Tibial nerve (tissue), 4 donors: ENCODE results near the gene YIF1A.

Experiments used
- EP300 ChIP-seq, 2 donors: sonication (generic); formaldehyde crosslinking; IDR thresholded peaks; one replicate each; pipeline ENCODE4 v1.6.1; 2017; ENCODE audit warnings: antibody characterized with exemption in 2 of 2, mild to moderate bottlenecking in 1 of 2
- POLR2A ChIP-seq, 2 donors: fragments of 450-650 bp; IDR thresholded peaks; one replicate each; pipeline ENCODE4 v1.6.1; 2017; ENCODE audit warnings: antibody characterized with exemption in 2 of 2, mild to moderate bottlenecking in 2 of 2, moderate library complexity in 2 of 2
- TF ChIP-seq, protein P1 (sequence below), 5 experiments: fragments of 200-600 bp in 3 of 5; fragments of 450-650 bp in 2 of 5; sonication (generic) in 3 of 5; IDR thresholded peaks; one replicate each; pipeline ENCODE4 v1.5.1; 2016 to 2019; ENCODE audit warnings: antibody characterized with exemption in 5 of 5, mild to moderate bottlenecking in 3 of 5, moderate library complexity in 2 of 5

DNA sequence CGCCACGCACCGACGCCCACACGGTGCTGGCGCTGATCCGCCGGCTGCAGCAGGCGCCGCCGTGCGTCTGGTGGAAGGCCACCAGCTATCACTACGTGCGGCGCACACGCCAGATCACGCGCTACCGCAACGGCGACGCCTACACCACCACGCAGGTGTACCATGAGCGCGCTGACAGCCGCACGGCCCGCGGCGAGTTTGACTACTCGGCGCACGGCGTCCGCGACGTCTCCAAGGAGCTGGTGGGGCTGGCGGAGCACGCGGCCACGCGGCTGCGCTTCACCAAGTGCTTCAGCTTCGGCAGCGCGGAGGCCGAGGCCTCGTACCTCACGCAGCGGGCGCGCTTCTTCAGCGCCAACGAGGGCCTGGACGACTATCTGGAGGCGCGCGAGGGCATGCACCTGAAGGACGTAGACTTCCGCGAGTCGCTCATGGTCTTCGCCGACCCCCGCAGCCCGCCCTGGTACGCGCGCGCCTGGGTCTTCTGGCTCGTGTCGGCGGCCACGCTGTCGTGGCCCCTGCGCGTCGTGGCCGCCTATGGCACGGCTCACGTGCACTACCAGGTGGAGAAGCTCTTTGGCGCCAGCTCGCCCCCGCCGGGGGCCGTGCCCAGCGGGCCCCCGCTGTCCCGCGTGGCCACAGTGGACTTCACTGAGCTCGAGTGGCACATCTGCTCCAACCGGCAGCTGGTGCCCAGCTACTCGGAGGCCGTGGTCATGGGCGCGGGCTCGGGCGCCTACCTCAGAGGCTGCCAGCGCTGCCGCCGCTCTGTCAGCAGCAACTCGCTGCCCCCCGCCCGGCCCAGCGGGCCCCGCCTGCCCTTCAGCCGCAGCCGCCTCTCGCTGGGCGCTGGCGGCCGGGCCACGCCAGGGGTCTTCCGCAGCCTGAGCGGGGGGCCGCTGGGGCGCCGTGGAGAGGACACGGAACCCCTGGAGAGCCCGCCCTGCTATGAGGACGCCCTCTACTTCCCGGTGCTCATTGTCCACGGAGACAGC lies 6.0 kb upstream of the YIF1A start:
- TF ChIP-seq, protein P1, sequence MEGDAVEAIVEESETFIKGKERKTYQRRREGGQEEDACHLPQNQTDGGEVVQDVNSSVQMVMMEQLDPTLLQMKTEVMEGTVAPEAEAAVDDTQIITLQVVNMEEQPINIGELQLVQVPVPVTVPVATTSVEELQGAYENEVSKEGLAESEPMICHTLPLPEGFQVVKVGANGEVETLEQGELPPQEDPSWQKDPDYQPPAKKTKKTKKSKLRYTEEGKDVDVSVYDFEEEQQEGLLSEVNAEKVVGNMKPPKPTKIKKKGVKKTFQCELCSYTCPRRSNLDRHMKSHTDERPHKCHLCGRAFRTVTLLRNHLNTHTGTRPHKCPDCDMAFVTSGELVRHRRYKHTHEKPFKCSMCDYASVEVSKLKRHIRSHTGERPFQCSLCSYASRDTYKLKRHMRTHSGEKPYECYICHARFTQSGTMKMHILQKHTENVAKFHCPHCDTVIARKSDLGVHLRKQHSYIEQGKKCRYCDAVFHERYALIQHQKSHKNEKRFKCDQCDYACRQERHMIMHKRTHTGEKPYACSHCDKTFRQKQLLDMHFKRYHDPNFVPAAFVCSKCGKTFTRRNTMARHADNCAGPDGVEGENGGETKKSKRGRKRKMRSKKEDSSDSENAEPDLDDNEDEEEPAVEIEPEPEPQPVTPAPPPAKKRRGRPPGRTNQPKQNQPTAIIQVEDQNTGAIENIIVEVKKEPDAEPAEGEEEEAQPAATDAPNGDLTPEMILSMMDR (IDR thresholded peaks at IDR 0.05), result no peak
- no peak for TF ChIP-seq POLR2A (IDR thresholded peaks at IDR 0.05)
- TF ChIP-seq EP300 (IDR thresholded peaks at IDR 0.05), result no peak
